Spleen (tissue), 11 donors: ENCODE results near the gene ELP4. TPM values are rescaled to one million over a fixed set of nuclear protein-coding genes. Genes with fewer than 3 reads are reported as not detected.

Experiments used
- DNase-seq: peaks from one replicate; pipeline ENCODE4 v3.0.0-alpha.2; 2020
- H3K27ac ChIP-seq, 8 donors: fragments of 200-600 bp; sonication (generic) in 7 of 8; 1 replicate in 4 of 8; 2 replicates in 4 of 8; pipeline versions ENCODE4 v1.5.0 to v1.8.0; 2016 to 2021; ENCODE audit warnings: inconsistent platforms in 4 of 8, mild to moderate bottlenecking in 4 of 8, moderate library complexity in 1 of 8
- H3K27me3 ChIP-seq, 7 donors: fragments of 200-600 bp; sonication (generic) in 6 of 7; replicated peaks in 1 of 7; 1 replicate in 4 of 7; 2 replicates in 3 of 7; pipeline versions ENCODE4 v1.5.0 to v1.8.0; 2016 to 2021; ENCODE audit warnings: inconsistent platforms in 3 of 7, mild to moderate bottlenecking in 1 of 7
- H3K36me3 ChIP-seq, 6 donors: fragments of 200-600 bp; sonication (generic) in 5 of 6; 1 replicate in 4 of 6; 2 replicates in 2 of 6; pipeline versions ENCODE4 v1.5.0 to v1.8.0; 2016 to 2021; ENCODE audit warnings: inconsistent platforms in 2 of 6
- H3K4me1 ChIP-seq, 6 donors: fragments of 200-600 bp; sonication (generic) in 5 of 6; 1 replicate in 3 of 6; 2 replicates in 3 of 6; pipeline versions ENCODE4 v1.5.0 to v1.8.0; 2016 to 2021; ENCODE audit warnings: inconsistent platforms in 3 of 6
- H3K4me3 ChIP-seq, 8 donors: fragments of 200-600 bp; sonication (generic) in 7 of 8; 1 replicate in 4 of 8; 2 replicates in 4 of 8; pipeline versions ENCODE4 v1.5.0 to v1.8.0; 2016 to 2021; ENCODE audit warnings: inconsistent platforms in 4 of 8, mild to moderate bottlenecking in 4 of 8, moderate library complexity in 2 of 8
- H3K9me3 ChIP-seq, 8 donors: fragments of 200-600 bp; sonication (generic) in 7 of 8; 1 replicate in 4 of 8; 2 replicates in 4 of 8; pipeline versions ENCODE4 v1.5.0 to v1.8.0; 2016 to 2021; ENCODE audit warnings: inconsistent platforms in 4 of 8
- POLR2A ChIP-seq, 3 donors: fragments of 450-650 bp; IDR thresholded peaks; one replicate each; pipeline ENCODE4 v1.5.1; 2017; ENCODE audit warnings: antibody characterized with exemption in 3 of 3, mild to moderate bottlenecking in 1 of 3
- POLR2AphosphoS5 ChIP-seq, 3 donors: sonication (generic); formaldehyde crosslinking; IDR thresholded peaks; one replicate each; pipeline ENCODE4 v1.5.1; 2017; ENCODE audit warnings: antibody characterized with exemption in 3 of 3
- WGBS, 5 donors: extraction: QIAGEN DNeasy Blood & Tissue Kit in 3 of 5; methylation state at CpG; one replicate each; pipeline versions ENCODE4 v1.1.5 to v1.1.7; 2013 to 2018; 5-methylcytosine and 5-hydroxymethylcytosine counted together
- intact Hi-C: fragments of 100-400 bp; cut with DNase I; formaldehyde crosslinking; loops from one replicate; pipeline ENCODE4 v1.15.0; 2023; ENCODE audit warnings: low total_unique reads
- polyA plus RNA-seq, 3 donors: library from polyadenylated mRNA; stranded (reverse); fragments of 200-250 nt; gene quantifications; one replicate each; pipeline ENCODE4 v1.2.1, GENCODE V29; 2013
- total RNA-seq, 7 donors: library from RNA; depleted of rRNA in 3 of 7; stranded (reverse); fragments of >200 nt in 3 of 7; fragmentation: NEBNext Ultra II Directional in 4 of 7; extraction: Animal tissue kit (Norgen Biotek cat#: 25700) in 4 of 7; gene quantifications; one replicate each; pipeline versions ENCODE4 v1.1.0 to v1.2.1, GENCODE V29; 2016 to 2021
- TF ChIP-seq, protein P1 (sequence below), 11 experiments: fragments of 200-600 bp in 7 of 11; fragments of 450-650 bp in 4 of 11; sonication (generic) in 4 of 11; IDR thresholded peaks in 8 of 11; conservative IDR thresholded peaks in 3 of 11; 1 replicate in 7 of 11; 2 replicates in 4 of 11; pipeline versions ENCODE4 v1.4.0 to v1.8.0; 2016 to 2021; ENCODE audit warnings: antibody characterized with exemption in 11 of 11, inconsistent platforms in 4 of 11, mild to moderate bottlenecking in 1 of 11
- donor health status: healthy with polysubstance abuse.
- donor health status: DM: no; HTN: no; CAD: no; lungs with moderate emphysema.
- donor health status: DM: no; HTN: no; CAD: no.
- donor health status: Bipolar disorder and iron deficiency.
- donor health status: healthy.
- donor health status: DM: no; HTN: no; CAD: no.
- donor health status: DM: yes; HTN: yes; CAD: no.

Gene ELP4
- total and polyA plus RNA-seq, 10 donors: 6.1 to 34.6 (median 21.1) TPM

DNA sequence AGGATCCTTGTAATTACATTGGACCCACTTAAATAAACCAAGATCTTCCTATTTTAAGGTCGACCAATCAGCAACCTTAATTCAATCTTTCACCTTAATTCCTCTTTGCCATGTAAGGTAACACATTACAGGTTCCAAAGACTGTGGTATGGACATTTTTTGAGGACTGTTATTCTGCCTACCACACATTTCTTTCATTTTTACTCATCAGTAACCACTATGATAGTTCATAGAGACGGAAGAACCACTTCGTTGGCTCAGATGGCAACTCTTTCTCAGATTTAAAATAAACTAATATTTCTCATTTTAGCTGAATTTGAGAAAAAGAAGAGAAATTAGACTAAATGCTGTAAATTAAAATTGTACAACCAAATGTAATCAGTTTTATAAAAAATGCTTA is 205.3 kb downstream of the ELP4 start:
- Histone ChIP-seq H3K36me3 (no peaks in the 10 kb centered on the region), H3K9me3 (no peaks in the 10 kb centered on the region), H3K4me3 (no peak overlapping the region), H3K27me3 (no peaks in the 10 kb centered on the region), H3K27ac (no peak overlapping the region), H3K4me1 (no peaks in the 10 kb centered on the region)
- intact Hi-C loops: no loop called here
- DNase-seq: no peak
- TF ChIP-seq POLR2A (IDR thresholded peaks at IDR 0.05): no peak
- TF ChIP-seq POLR2AphosphoS5 (IDR thresholded peaks at IDR 0.05): no peak
- TF ChIP-seq, protein P1, sequence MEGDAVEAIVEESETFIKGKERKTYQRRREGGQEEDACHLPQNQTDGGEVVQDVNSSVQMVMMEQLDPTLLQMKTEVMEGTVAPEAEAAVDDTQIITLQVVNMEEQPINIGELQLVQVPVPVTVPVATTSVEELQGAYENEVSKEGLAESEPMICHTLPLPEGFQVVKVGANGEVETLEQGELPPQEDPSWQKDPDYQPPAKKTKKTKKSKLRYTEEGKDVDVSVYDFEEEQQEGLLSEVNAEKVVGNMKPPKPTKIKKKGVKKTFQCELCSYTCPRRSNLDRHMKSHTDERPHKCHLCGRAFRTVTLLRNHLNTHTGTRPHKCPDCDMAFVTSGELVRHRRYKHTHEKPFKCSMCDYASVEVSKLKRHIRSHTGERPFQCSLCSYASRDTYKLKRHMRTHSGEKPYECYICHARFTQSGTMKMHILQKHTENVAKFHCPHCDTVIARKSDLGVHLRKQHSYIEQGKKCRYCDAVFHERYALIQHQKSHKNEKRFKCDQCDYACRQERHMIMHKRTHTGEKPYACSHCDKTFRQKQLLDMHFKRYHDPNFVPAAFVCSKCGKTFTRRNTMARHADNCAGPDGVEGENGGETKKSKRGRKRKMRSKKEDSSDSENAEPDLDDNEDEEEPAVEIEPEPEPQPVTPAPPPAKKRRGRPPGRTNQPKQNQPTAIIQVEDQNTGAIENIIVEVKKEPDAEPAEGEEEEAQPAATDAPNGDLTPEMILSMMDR (IDR thresholded peaks at IDR 0.05 in 8 of 11, conservative IDR thresholded peaks at IDR 0.05 in 3 of 11): no peak
- WGBS, 5 donors: 74 to 95% (median 85%) methylated on average over 3 of the region's 3 CpGs

- Histone ChIP-seq H3K9me3 (no peaks in the 10 kb centered on the region), H3K4me3 (no peak overlapping the region), H3K27ac (no peak overlapping the region), H3K4me1 (no peaks in the 10 kb centered on the region), H3K27me3 (no peaks in the 10 kb centered on the region), H3K36me3 (peaks cover 0 to 25% (median under 1%) of the 10 kb centered on the region in 6 donors)
- WGBS, 5 donors: 63 to 87% (median 73%) methylated on average over 2 of the region's 2 CpGs
- TF ChIP-seq, protein P1 (IDR thresholded peaks at IDR 0.05 in 8 of 11, conservative IDR thresholded peaks at IDR 0.05 in 3 of 11): no peak
- TF ChIP-seq POLR2A (IDR thresholded peaks at IDR 0.05) (no peak), POLR2AphosphoS5 (IDR thresholded peaks at IDR 0.05) (no peak)
- no peak for DNase-seq
- intact Hi-C loops: no loop called here
Measured at GRCh38 chr11:31720225-31720624, 210.7 kb downstream of the ELP4 start.

- WGBS, 5 donors: 75 to 95% (median 86%) methylated on average over 3 of the region's 3 CpGs
- DNase-seq: no peak
- TF ChIP-seq POLR2AphosphoS5 (IDR thresholded peaks at IDR 0.05) (no peak), POLR2A (IDR thresholded peaks at IDR 0.05) (no peak)
- TF ChIP-seq, protein P1 (IDR thresholded peaks at IDR 0.05 in 8 of 11, conservative IDR thresholded peaks at IDR 0.05 in 3 of 11): no peak
Measured at GRCh38 chr11:31720671-31721365, 211.3 kb downstream of the ELP4 start.

GRCh38 chr11:31722754-31723153 is 213.2 kb downstream of the ELP4 start:
- DNase-seq: no peak
- intact Hi-C loops: no loop called here
- Histone ChIP-seq H3K4me1 (no peaks in the 10 kb centered on the region), H3K27me3 (no peaks in the 10 kb centered on the region), H3K9me3 (no peaks in the 10 kb centered on the region), H3K36me3 (peaks cover 0 to 30% (median 1%) of the 10 kb centered on the region in 6 donors), H3K27ac (no peak overlapping the region), H3K4me3 (no peak overlapping the region)
- TF ChIP-seq POLR2A (IDR thresholded peaks at IDR 0.05) (no peak), POLR2AphosphoS5 (IDR thresholded peaks at IDR 0.05) (no peak)
- TF ChIP-seq, protein P1 (IDR thresholded peaks at IDR 0.05 in 8 of 11, conservative IDR thresholded peaks at IDR 0.05 in 3 of 11): no peak
- WGBS, 5 donors: 84 to 96% (median 93%) methylated on average over 3 of the region's 3 CpGs

More at GRCh38 chr11:31720671-31721365, 211.3 kb downstream of the ELP4 start:
- intact Hi-C loops: no loop called here
- no peaks in the 10 kb centered on the region for H3K27me3 ChIP-seq
- no peaks in the 10 kb centered on the region for H3K4me1 ChIP-seq
- no peak overlapping the region for H3K4me3 ChIP-seq
- peaks cover 0 to 30% (median 1%) of the 10 kb centered on the region in 6 donors for H3K36me3 ChIP-seq
- no peak overlapping the region for H3K27ac ChIP-seq
- no peaks in the 10 kb centered on the region for H3K9me3 ChIP-seq
